Cardiac fibroblast (primary cell): ENCODE measurements around the gene TMEM33.

Source experiments
- DNase-seq, 2 donors: peaks; one replicate each; pipeline versions ENCODE4 v3.0.0 to v3.0.0-alpha.2; 2010; ENCODE audit warnings: low read depth in 2 of 2
- H3K4me3 ChIP-seq, 2 donors: replicated peaks in 1 of 2; 1 replicate in 1 of 2; 2 replicates in 1 of 2; pipeline ENCODE4 v1.5.1; 2011; ENCODE audit warnings: low read depth in 2 of 2, low read length in 2 of 2, mild to moderate bottlenecking in 2 of 2, moderate library complexity in 1 of 2
- CTCF ChIP-seq: IDR thresholded peaks from one replicate; pipeline ENCODE4 v1.5.1; 2011; ENCODE audit warnings: low read depth, mild to moderate bottlenecking, low read length, inconsistent platforms

TMEM33 gene

GRCh38 chr4:41964401-41964800 is 29.2 kb downstream of the TMEM33 start:
- no peak for TF ChIP-seq CTCF
- no peak overlapping the region for H3K4me3 ChIP-seq
- no peak for DNase-seq

- no peak for DNase-seq
These were observed 32.2 kb downstream of the TMEM33 start for GRCh38 chr4:41967392-41967791.

GRCh38 chr4:41969671-41970070 is 34.4 kb downstream of the TMEM33 start:
- TF ChIP-seq CTCF = no peak
- H3K4me3 ChIP-seq = no peak overlapping the region
- DNase-seq = no peak

More at GRCh38 chr4:41967392-41967791, 32.2 kb downstream of the TMEM33 start:
- TF ChIP-seq CTCF = no peak
- H3K4me3 ChIP-seq = no peak overlapping the region

GRCh38 chr4:41975341-41975740 is 40.1 kb downstream of the TMEM33 start:
- DNase-seq = no peak
- no peak overlapping the region for H3K4me3 ChIP-seq
- no peak for TF ChIP-seq CTCF

GRCh38 chr4:41976775-41977516 is 41.7 kb downstream of the TMEM33 start:
- DNase-seq = no peak
- no peak for TF ChIP-seq CTCF
- no peak overlapping the region for H3K4me3 ChIP-seq

GRCh38 chr4:41977709-41978108 is 42.5 kb downstream of the TMEM33 start:
- no peak for TF ChIP-seq CTCF
- peak; percentile 6 to 52 for DNase-seq
- H3K4me3 ChIP-seq = no peak overlapping the region

GRCh38 chr4:41981456-41981855 is 46.2 kb downstream of the TMEM33 start, which contains the start of gene DCAF4L1:
TSS of gene DCAF4L1 (plus strand) at chr4:41981756. CDS start at chr4:41981793, 37 bp downstream.
- no peak for DNase-seq
- TF ChIP-seq CTCF = no peak
- no peak within 1 kb of the TSS for H3K4me3 ChIP-seq
